Measurements from ENCODE around the gene ARHGEF3.

DNA sequence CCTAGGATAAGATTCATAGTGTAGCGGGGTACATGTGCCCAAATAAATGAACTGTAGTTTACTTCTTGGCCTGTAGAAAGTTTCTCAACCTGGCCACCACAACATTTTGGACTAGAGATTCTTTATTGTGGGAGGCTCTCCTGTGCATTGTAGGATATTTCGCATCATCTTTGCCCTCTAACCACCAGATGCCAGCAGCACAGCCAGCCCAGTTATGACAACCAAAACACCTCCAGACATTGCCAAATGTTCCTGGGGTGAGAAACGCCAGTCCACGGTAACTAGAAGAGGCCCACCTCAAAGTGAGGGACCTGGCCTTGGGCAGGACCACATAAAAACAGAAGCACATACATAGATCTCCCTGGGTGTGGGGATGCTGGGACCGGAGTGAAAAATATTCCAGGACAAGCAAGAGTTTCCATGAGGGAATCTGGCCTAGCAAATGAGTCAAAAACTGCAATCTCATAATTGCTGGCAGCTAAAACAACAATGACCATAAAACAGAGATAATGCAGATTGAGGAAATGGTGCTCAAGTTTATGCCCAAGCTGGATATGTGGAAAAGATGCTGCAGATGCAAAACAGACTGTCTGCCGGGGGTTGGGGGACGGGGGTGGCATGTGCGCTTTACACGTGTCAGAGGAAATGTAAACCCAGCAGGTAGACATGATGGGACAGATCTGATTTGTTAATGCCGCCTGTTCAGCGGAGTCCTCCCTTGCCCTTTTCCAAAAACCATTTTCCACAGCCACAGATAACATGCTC, 39.7 kb downstream of the ARHGEF3 start:
- no peak for TF ChIP-seq EZH2 (IDR thresholded peaks at IDR 0.05; ENCODE audit: borderline replicate concordance, low read length)
- TF ChIP-seq, protein P1, sequence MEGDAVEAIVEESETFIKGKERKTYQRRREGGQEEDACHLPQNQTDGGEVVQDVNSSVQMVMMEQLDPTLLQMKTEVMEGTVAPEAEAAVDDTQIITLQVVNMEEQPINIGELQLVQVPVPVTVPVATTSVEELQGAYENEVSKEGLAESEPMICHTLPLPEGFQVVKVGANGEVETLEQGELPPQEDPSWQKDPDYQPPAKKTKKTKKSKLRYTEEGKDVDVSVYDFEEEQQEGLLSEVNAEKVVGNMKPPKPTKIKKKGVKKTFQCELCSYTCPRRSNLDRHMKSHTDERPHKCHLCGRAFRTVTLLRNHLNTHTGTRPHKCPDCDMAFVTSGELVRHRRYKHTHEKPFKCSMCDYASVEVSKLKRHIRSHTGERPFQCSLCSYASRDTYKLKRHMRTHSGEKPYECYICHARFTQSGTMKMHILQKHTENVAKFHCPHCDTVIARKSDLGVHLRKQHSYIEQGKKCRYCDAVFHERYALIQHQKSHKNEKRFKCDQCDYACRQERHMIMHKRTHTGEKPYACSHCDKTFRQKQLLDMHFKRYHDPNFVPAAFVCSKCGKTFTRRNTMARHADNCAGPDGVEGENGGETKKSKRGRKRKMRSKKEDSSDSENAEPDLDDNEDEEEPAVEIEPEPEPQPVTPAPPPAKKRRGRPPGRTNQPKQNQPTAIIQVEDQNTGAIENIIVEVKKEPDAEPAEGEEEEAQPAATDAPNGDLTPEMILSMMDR (IDR thresholded peaks at IDR 0.05; ENCODE audit: low read length), result no peak
